ENCODE results near the gene COPZ1. TPM values are rescaled to one million over a fixed set of nuclear protein-coding genes. Genes with fewer than 3 reads are reported as not detected.

COPZ1 gene
- total RNA-seq, 1 experiment from 2014 or later, result 207 TPM

DNA sequence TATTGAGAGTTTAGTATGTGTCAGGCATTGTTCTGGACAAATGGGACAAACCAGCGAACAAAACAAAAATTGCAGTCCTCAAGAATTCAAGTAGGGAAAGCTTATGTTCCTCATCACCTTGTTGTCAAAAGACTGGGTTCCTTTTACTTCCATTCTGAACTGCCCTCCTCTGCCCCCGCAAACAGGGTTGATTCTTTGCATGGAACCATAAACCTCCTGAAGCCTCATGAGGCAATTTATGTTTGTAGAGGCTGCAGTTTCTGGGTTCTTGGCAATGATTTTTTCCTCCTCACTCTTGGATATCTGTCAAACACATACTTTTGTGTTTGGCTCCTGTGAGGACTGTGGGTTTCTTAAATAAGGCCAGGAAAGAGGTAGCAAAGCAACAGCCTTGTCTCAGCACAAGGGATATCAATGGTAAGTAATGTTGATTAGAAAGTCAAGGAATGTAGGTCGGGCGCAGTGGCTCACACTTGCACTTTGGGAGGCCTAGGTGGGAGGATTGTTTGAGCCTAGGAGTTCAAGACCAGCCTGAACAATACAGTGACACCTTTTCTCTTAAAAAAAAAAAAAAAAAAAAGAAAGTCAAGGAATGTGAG is 13.9 kb downstream of the COPZ1 start:
- no peaks in the 10 kb centered on the region for H3K27me3 Mint-ChIP-seq (ENCODE audit: insufficient read depth, unreplicated experiment)
- no peak overlapping the region for H3K27ac Mint-ChIP-seq (ENCODE audit: low read depth, unreplicated experiment)
- ChIA-PET CTCF (interaction anchor here (0.6 to 5.5 kb wide), 6 partner anchors 8 to 118 kb away, joined by 3 to 38 read pairs (median 6); no protein-coding TSS in a partner anchor), POLR2A (interaction anchor here (1.1 to 1.5 kb wide), 2 partner anchors 12 to 21 kb away, joined by 3 to 6 read pairs; no protein-coding TSS in a partner anchor)
- DNase-seq (ENCODE audit: unreplicated experiment), result no peak
- H3K4me1 Mint-ChIP-seq (ENCODE audit: insufficient read depth, unreplicated experiment), result peaks cover 13% of the 10 kb centered on the region
- peaks cover 50% of the 10 kb centered on the region for H3K36me3 Mint-ChIP-seq (ENCODE audit: insufficient read depth, unreplicated experiment)
- no peak overlapping the region for H3K4me3 Mint-ChIP-seq (ENCODE audit: unreplicated experiment)
- no peaks in the 10 kb centered on the region for H3K9me3 Mint-ChIP-seq (ENCODE audit: unreplicated experiment)
- TF ChIP-seq, protein P1, sequence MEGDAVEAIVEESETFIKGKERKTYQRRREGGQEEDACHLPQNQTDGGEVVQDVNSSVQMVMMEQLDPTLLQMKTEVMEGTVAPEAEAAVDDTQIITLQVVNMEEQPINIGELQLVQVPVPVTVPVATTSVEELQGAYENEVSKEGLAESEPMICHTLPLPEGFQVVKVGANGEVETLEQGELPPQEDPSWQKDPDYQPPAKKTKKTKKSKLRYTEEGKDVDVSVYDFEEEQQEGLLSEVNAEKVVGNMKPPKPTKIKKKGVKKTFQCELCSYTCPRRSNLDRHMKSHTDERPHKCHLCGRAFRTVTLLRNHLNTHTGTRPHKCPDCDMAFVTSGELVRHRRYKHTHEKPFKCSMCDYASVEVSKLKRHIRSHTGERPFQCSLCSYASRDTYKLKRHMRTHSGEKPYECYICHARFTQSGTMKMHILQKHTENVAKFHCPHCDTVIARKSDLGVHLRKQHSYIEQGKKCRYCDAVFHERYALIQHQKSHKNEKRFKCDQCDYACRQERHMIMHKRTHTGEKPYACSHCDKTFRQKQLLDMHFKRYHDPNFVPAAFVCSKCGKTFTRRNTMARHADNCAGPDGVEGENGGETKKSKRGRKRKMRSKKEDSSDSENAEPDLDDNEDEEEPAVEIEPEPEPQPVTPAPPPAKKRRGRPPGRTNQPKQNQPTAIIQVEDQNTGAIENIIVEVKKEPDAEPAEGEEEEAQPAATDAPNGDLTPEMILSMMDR (IDR thresholded peaks at IDR 0.05; ENCODE audit: unreplicated experiment), result no peak
- intact Hi-C loops (cut with micrococcal nuclease), result no loop called here
- BruUV-seq (replicated peaks), result no TSS peak

DNA sequence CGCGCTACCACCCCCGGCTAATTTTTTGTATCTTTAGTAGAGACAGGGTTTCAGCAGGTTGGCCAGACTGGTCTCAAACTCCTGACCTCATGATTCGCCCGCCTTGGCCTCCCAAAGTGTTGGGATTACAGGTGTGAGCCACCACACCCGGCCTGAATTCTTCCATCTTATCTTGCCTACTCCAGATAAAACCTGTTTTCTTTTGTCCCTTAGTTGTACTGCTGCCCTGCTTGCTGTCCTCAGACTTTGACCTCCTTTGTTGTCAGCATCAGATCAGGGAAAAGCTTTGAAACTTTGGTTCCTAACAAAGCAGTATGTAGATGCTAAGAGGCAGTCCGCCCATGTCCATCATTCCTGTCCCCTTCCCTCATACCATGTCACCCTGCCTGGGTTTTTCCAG is 15.9 kb downstream of the COPZ1 start:
- BruUV-seq (replicated peaks), result no TSS peak
- POLR2A ChIA-PET, result interaction anchor here (0.8 to 1.2 kb wide), 3 partner anchors 11 to 61 kb away, joined by 3 to 6 read pairs (median 5); partner anchors contain the start of genes CBX5 and HNRNPA1
- Mint-ChIP-seq H3K9me3 (ENCODE audit: unreplicated experiment) (no peaks in the 10 kb centered on the region), H3K27me3 (ENCODE audit: insufficient read depth, unreplicated experiment) (no peaks in the 10 kb centered on the region), H3K27ac (ENCODE audit: low read depth, unreplicated experiment) (no peak overlapping the region), H3K36me3 (ENCODE audit: insufficient read depth, unreplicated experiment) (peaks cover 68% of the 10 kb centered on the region), H3K4me3 (ENCODE audit: unreplicated experiment) (no peak overlapping the region), H3K4me1 (ENCODE audit: insufficient read depth, unreplicated experiment) (peaks cover 13% of the 10 kb centered on the region)
- intact Hi-C loops (cut with micrococcal nuclease), result no loop called here
- CTCF ChIA-PET, result interaction anchor here (0.7 to 2.2 kb wide), 5 partner anchors 12 to 45 kb away, joined by 3 to 10 read pairs (median 7); no protein-coding TSS in a partner anchor
- TF ChIP-seq, protein P1 (IDR thresholded peaks at IDR 0.05; ENCODE audit: unreplicated experiment), result no peak
- no peak for DNase-seq (ENCODE audit: unreplicated experiment)

DNA sequence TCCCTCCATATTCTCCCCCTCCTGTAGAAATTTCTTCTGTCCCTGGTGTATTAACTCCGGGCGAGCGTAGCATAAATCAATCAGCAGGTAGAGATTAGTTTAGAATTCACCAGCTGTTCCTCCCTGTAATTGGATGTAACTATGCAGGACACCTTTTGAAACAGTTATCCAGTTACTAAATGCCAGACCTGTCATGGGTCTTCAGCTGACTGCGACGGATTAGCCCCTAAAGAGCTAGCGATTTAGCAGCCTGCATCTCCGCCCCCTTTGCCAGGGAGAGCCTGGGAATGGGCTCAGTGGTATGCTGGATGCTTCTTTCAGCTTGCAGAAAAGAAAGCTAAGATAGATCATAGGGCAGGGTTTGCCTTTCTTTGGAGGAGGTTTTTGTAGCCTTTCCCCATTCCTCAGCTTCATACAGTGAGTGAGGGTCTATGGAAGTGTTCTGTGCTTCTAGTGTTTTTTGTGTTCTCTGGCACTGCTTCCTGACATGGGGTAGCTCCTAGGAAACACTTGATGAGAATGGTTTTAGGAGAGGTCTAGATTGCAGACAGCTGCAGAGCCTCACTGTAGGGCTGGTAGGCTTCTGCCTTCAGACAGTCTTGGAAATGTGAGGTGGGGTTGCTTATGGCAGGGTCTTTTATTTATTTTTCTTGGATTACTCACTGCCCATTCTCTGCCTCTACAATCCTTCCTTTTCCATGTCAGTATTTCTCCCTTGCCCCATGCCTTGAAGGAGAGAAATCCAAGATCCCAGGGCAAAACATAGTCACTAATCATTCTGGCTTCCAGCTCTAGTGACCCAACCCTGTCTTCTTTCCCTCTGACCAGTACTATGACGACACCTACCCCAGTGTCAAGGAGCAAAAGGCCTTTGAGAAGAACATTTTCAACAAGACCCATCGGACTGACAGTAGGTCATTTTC is 16.7 kb downstream of the COPZ1 start:
- Mint-ChIP-seq H3K27ac (ENCODE audit: low read depth, unreplicated experiment) (no peak overlapping the region), H3K27me3 (ENCODE audit: insufficient read depth, unreplicated experiment) (no peaks in the 10 kb centered on the region), H3K36me3 (ENCODE audit: insufficient read depth, unreplicated experiment) (peaks cover 76% of the 10 kb centered on the region), H3K4me1 (ENCODE audit: insufficient read depth, unreplicated experiment) (peaks cover 13% of the 10 kb centered on the region), H3K4me3 (ENCODE audit: unreplicated experiment) (no peak overlapping the region), H3K9me3 (ENCODE audit: unreplicated experiment) (no peaks in the 10 kb centered on the region)
- intact Hi-C loops (cut with micrococcal nuclease), result no loop called here
- DNase-seq (ENCODE audit: unreplicated experiment), result no peak
- TF ChIP-seq, protein P1 (IDR thresholded peaks at IDR 0.05; ENCODE audit: unreplicated experiment), result no peak
- ChIA-PET POLR2A (interaction anchor here (0.8 to 1.3 kb wide), 4 partner anchors 10 to 62 kb away, joined by 3 to 6 read pairs (median 4); partner anchors contain the start of genes CBX5 and HNRNPA1), CTCF (interaction anchor here (0.6 to 2.2 kb wide), 8 partner anchors 13 to 98 kb away, joined by 3 to 10 read pairs (median 4); no protein-coding TSS in a partner anchor)
- BruUV-seq (replicated peaks), result no TSS peak

DNA sequence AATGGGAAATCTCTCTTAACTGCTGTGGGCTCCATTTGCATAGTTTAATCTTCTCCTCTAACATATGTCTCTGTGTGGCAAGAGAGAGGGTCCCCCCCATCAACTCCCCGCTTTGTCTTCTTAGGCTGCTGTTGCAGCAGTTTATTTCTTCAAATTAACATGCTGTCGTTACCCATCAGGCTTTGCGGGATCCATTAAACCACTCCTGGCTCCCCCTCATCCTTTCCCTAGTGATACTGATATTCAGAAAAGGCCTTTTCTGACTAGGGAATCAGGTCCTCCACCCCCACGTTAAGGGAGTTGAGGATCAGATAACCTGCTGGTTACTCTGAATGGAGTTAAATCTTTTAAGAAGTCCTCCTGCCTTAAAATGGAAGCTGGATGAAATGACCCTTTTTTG is 24.1 kb downstream of the COPZ1 start:
- CTCF ChIA-PET, result interaction anchor here (1.1 kb wide), 1 partner anchor 12 kb away, joined by 3 read pairs; no protein-coding TSS in a partner anchor
- no peak overlapping the region for H3K4me3 Mint-ChIP-seq (ENCODE audit: unreplicated experiment)
- H3K27ac Mint-ChIP-seq (ENCODE audit: low read depth, unreplicated experiment), result no peak overlapping the region
- peaks cover 71% of the 10 kb centered on the region for H3K36me3 Mint-ChIP-seq (ENCODE audit: insufficient read depth, unreplicated experiment)
- POLR2A ChIA-PET, result no interaction called here
- TF ChIP-seq, protein P1 (IDR thresholded peaks at IDR 0.05; ENCODE audit: unreplicated experiment), result no peak
- no peaks in the 10 kb centered on the region for H3K9me3 Mint-ChIP-seq (ENCODE audit: unreplicated experiment)
- no peak for DNase-seq (ENCODE audit: unreplicated experiment)
- intact Hi-C loops (cut with micrococcal nuclease), result no loop called here
- peaks cover 8% of the 10 kb centered on the region for H3K4me1 Mint-ChIP-seq (ENCODE audit: insufficient read depth, unreplicated experiment)
- BruUV-seq (replicated peaks), result no TSS peak
- no peaks in the 10 kb centered on the region for H3K27me3 Mint-ChIP-seq (ENCODE audit: insufficient read depth, unreplicated experiment)
